Stimulated activated CD8-positive, alpha-beta memory T cell treated with anti-CD3 and anti-CD28 coated beads, Interleukin-2, amount 100 ng/mL, for 48 hours (primary cell): ENCODE results near the gene TMEM120B.

ENCODE experiments used
- DNase-seq, 2 donors: peaks; one replicate each; pipeline ENCODE4 v3.0.0-alpha.2; 2020; ENCODE audit warnings: low read depth in 2 of 2

Gene TMEM120B

GRCh38 chr12:121815263-121815662, 102.7 kb downstream of the TMEM120B start:
- no peak for DNase-seq

- no peak for DNase-seq
These were observed 104.5 kb downstream of the TMEM120B start for GRCh38 chr12:121816925-121817647.

- DNase-seq: no peak
These were observed 105.1 kb downstream of the TMEM120B start for GRCh38 chr12:121817648-121818043.

GRCh38 chr12:121819212-121819949, 106.8 kb downstream of the TMEM120B start:
- no peak for DNase-seq

- no peak for DNase-seq
These were observed 107.5 kb downstream of the TMEM120B start for GRCh38 chr12:121820056-121820455.

- no peak for DNase-seq
These were observed 110.0 kb downstream of the TMEM120B start for GRCh38 chr12:121822393-121823100.

GRCh38 chr12:121823101-121823726, 110.7 kb downstream of the TMEM120B start:
- DNase-seq: no peak

- no peak for DNase-seq
These were observed 111.2 kb downstream of the TMEM120B start for GRCh38 chr12:121823727-121824115.

GRCh38 chr12:121825041-121825523, 112.5 kb downstream of the TMEM120B start:
- DNase-seq: no peak

- no peak for DNase-seq
These were observed 114.0 kb downstream of the TMEM120B start for GRCh38 chr12:121826318-121827150.

GRCh38 chr12:121827351-121828099, 115.0 kb downstream of the TMEM120B start:
- DNase-seq: no peak

- DNase-seq: no peak
These were observed 115.8 kb downstream of the TMEM120B start for GRCh38 chr12:121828306-121828705.

GRCh38 chr12:121828826-121829225, 116.3 kb downstream of the TMEM120B start:
- no peak for DNase-seq

- DNase-seq: no peak
These were observed 116.8 kb downstream of the TMEM120B start for GRCh38 chr12:121829250-121829918.

GRCh38 chr12:121830134-121830533, 117.6 kb downstream of the TMEM120B start:
- no peak for DNase-seq

- no peak for DNase-seq
These were observed 118.2 kb downstream of the TMEM120B start for GRCh38 chr12:121830588-121831265.
